ENCODE results near the gene IMPACT. TPM values are rescaled to one million over a fixed set of nuclear protein-coding genes. Genes with fewer than 3 reads are reported as not detected.
A peak's percentile ranks its signal among the peaks of the same experiment; 100 is the strongest.

The IMPACT gene, protein sequence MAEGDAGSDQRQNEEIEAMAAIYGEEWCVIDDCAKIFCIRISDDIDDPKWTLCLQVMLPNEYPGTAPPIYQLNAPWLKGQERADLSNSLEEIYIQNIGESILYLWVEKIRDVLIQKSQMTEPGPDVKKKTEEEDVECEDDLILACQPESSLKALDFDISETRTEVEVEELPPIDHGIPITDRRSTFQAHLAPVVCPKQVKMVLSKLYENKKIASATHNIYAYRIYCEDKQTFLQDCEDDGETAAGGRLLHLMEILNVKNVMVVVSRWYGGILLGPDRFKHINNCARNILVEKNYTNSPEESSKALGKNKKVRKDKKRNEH
- 10 to 100 TPM; 28.5 to 34.1 (median 32.6) TPM for total RNA-seq

DNA sequence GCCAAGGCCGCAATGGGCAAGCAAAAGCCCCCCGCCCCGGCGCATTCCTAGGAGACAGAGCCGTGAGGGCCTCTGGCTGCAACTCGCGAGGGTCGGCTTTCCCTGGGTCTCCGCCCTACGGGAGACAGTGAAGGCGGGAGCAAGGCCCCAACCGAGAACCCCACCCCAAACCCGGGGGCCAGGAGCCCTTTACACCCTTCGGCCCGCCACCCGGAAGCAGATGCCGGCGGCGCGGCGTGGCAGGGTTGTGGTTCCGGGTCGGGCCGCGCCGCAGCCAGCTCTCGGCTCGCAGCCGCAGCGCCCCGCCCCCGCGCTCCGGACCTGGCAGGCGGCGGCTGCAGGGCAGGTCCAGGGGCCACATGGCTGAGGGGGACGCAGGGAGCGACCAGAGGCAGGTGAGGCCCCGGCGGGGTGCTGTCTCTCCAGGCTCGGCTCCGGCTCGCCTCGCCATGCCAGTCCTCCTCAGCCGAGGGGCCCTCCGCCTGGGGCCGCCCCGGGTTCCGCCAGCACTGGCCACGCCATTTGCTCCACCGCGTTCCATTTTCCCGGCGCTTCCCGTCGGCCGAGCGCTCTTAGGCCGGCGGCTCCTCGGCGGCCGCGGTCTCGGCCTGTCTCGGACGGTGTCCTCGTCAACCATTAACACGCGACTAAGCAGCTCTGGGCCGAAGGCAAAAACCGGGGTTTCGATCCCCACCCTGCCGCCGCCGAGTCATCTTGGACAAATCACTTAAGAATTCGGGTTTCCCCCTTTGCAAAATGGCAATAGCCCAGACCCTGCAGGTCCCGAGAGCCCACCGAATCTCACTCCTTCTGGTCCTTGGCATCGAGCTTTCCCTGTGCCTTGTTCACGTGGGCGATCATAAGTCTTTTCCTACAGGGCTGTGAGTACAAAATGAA is at the start of gene IMPACT:
IMPACT (plus strand) TSS at position 273 of the 897 bp plus-strand sequence; CDS start at position 360, 87 bp downstream.
- peak in 1 of 2 donors; percentile 82 for TF ChIP-seq POLR2A (IDR thresholded peaks at IDR 0.05)
- TF ChIP-seq, protein P1, sequence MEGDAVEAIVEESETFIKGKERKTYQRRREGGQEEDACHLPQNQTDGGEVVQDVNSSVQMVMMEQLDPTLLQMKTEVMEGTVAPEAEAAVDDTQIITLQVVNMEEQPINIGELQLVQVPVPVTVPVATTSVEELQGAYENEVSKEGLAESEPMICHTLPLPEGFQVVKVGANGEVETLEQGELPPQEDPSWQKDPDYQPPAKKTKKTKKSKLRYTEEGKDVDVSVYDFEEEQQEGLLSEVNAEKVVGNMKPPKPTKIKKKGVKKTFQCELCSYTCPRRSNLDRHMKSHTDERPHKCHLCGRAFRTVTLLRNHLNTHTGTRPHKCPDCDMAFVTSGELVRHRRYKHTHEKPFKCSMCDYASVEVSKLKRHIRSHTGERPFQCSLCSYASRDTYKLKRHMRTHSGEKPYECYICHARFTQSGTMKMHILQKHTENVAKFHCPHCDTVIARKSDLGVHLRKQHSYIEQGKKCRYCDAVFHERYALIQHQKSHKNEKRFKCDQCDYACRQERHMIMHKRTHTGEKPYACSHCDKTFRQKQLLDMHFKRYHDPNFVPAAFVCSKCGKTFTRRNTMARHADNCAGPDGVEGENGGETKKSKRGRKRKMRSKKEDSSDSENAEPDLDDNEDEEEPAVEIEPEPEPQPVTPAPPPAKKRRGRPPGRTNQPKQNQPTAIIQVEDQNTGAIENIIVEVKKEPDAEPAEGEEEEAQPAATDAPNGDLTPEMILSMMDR (IDR thresholded peaks at IDR 0.05): no peak
- 3 to 5% methylated on average over 18 to 45 of the region's 82 CpGs for WGBS, 2 donors
- H3K9me3 ChIP-seq: no peaks in the 10 kb centered on the region
- peaks cover 8 to 11% of the 10 kb centered on the region in 2 donors for H3K4me1 ChIP-seq
- peak within 1 kb of the TSS; percentile 59 to 90 (median 76) for H3K4me3 ChIP-seq (replicated peaks in 1 of 3)
- peak within 1 kb of the TSS; percentile 41 to 84 (median 73) for H3K27ac ChIP-seq
- DNase-seq: peak; percentile 84 to 86
- intact Hi-C loops (cut with DNase I): loop anchor here (10.0 kb wide), 1 partner anchor 72 kb away; no protein-coding TSS in a partner anchor
- no peaks in the 10 kb centered on the region for H3K27me3 ChIP-seq
- H3K36me3 ChIP-seq: no peaks in the 10 kb centered on the region

DNA sequence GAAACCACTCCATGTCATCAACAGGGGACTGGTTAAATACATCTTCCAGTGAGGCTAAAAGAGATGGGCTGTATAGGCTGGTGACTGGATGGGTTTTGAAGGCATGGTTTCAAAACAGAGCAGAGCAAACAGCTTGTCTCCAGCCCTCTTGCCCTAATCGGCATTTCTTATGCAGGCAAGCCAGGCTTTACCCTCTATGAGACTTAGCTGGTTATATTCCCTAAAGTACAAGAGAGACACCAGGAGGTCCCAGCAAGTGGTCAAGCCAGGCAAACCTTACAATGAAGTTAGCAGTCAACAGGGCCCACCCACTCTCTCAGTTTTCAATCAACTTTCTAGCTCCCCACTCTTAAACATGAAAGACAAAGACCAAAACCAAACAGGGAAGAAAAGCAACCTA is 47.9 kb upstream of the IMPACT start:
- Histone ChIP-seq H3K27me3 (no peaks in the 10 kb centered on the region), H3K4me1 (no peaks in the 10 kb centered on the region), H3K9me3 (no peaks in the 10 kb centered on the region), H3K36me3 (no peaks in the 10 kb centered on the region), H3K4me3 (replicated peaks in 1 of 3) (no peak overlapping the region), H3K27ac (no peak overlapping the region)
- TF ChIP-seq POLR2A (IDR thresholded peaks at IDR 0.05): no peak
- TF ChIP-seq, protein P1 (IDR thresholded peaks at IDR 0.05): no peak
- 71 to 85% methylated on average over 1 of the region's 1 CpG for whole genome bisulfite sequencing, 2 donors
- no peak for DNase-seq
- intact Hi-C loops (cut with DNase I): no loop called here

DNA sequence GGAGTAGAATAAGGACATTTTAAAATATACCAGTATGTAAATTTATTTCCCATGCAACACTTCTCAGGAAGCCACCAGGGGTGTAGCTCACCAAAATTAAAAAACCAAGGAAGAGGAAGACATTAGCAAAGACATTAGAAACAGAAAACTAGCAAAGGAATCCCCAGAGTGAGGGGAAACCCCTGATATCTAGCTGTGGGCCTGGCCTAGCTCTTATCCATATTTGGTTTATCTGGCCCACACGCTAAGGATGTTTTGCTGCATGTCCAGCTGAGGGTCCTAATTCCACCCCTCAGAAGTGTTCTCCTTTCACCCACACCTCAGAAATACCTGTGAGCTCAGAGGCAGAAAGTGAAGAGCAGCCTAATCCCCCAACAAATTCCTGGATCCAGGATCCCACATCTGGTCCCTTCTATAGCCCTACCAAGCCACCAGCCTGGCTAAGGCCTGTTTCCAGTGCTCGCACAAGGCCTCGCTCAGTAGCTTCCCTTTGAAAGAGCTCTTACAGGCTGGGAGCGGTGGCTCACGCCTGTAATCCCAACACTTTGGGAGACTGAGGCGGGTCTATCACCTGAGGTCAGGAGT is 46.2 kb upstream of the IMPACT start:
- 94 to 97% methylated on average over 6 of the region's 6 CpGs for WGBS, 2 donors
- intact Hi-C loops (cut with DNase I): no loop called here
- TF ChIP-seq, protein P1 (IDR thresholded peaks at IDR 0.05): no peak
- TF ChIP-seq POLR2A (IDR thresholded peaks at IDR 0.05): no peak
- DNase-seq: no peak
- Histone ChIP-seq H3K4me1 (no peaks in the 10 kb centered on the region), H3K4me3 (replicated peaks in 1 of 3) (no peak overlapping the region), H3K27ac (no peak overlapping the region), H3K9me3 (no peaks in the 10 kb centered on the region), H3K36me3 (no peaks in the 10 kb centered on the region), H3K27me3 (no peaks in the 10 kb centered on the region)

DNA sequence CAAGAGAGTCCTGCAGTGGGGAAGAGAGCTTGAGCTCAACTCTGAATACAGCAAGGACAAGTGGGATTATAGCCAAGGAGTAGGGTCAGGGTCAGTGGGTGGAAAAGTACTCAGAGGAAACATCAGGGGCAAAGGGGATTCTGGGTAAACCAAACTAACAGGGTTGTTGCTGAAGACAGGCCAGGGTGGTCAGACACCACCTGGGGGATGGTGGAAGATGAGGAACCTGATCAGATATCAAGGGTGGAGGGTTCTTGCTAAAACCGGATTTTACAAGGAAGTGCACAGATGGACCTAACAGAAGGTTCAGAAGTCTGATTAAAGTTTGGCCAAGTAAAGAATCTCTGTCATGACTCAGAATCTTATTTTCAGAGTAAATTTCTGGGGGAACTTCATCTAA is 45.3 kb upstream of the IMPACT start:
- Histone ChIP-seq H3K9me3 (no peaks in the 10 kb centered on the region), H3K27me3 (no peaks in the 10 kb centered on the region), H3K4me3 (replicated peaks in 1 of 3) (no peak overlapping the region), H3K4me1 (no peaks in the 10 kb centered on the region), H3K36me3 (no peaks in the 10 kb centered on the region), H3K27ac (no peak overlapping the region)
- 85 to 95% methylated on average over 1 of the region's 1 CpG for whole genome bisulfite sequencing, 2 donors
- intact Hi-C loops (cut with DNase I): no loop called here
- TF ChIP-seq POLR2A (IDR thresholded peaks at IDR 0.05): no peak
- TF ChIP-seq, protein P1 (IDR thresholded peaks at IDR 0.05): no peak
- no peak for DNase-seq
